Nephron (organoid): Measurements from ENCODE around the gene TPRN.

Experiments used
- H3K27ac Mint-ChIP-seq, 3 experiments: 2 replicates each; pipeline ENCODE4 v1.8.0; 2020; ENCODE audit warnings: mixed read lengths in 3 of 3, mild to moderate bottlenecking in 2 of 3, moderate library complexity in 1 of 3
- H3K27me3 Mint-ChIP-seq: 2 replicates; pipeline ENCODE4 v1.8.0; 2021; ENCODE audit warnings: low read depth, mild to moderate bottlenecking, moderate library complexity, mixed read lengths
- H3K36me3 Mint-ChIP-seq: 2 replicates; pipeline ENCODE4 v1.8.0; 2020; ENCODE audit warnings: low read depth, mixed read lengths
- H3K4me1 Mint-ChIP-seq: 2 replicates; pipeline ENCODE4 v1.8.0; 2020; ENCODE audit warnings: mixed read lengths
- H3K4me3 Mint-ChIP-seq, 3 experiments: 2 replicates each; pipeline ENCODE4 v1.8.0; 2020; ENCODE audit warnings: mild to moderate bottlenecking in 3 of 3, mixed read lengths in 3 of 3, moderate library complexity in 2 of 3
- H3K9me3 Mint-ChIP-seq: 2 replicates; pipeline ENCODE4 v1.8.0; 2020; ENCODE audit warnings: mixed read lengths
- TF ChIP-seq, protein P1 (sequence below), 3 experiments: fragments of 200-600 bp; sonication (generic); IDR thresholded peaks; one replicate each; pipeline ENCODE4 v1.5.0; 2021; ENCODE audit warnings: antibody characterized with exemption in 3 of 3; ENCODE audit not compliant: unreplicated experiment in 3 of 3

Gene TPRN

DNA sequence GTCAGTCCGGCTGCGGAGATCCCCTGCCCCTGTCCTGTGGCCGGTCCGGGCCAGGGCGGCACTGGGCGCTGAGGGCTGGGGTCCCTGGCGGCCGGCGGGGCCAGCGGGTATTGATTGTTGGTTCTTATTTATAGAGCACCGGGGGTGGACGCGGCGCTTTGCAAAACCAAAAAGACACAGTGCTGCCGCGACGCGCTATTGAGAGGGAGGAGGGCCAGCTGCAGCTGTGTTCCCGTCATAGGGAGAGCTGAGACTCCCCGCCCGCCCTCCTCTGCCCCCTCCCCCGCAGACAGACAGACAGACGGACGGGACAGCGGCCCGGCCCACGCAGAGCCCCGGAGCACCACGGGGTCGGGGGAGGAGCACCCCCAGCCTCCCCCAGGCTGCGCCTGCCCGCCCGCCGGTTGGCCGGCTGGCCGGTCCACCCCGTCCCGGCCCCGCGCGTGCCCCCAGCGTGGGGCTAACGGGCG lies 33.2 kb downstream of the TPRN start:
- H3K9me3 Mint-ChIP-seq, result no peaks in the 10 kb centered on the region
- H3K27me3 Mint-ChIP-seq, result peaks cover 87% of the 10 kb centered on the region
- H3K4me1 Mint-ChIP-seq, result no peaks in the 10 kb centered on the region
- no peak overlapping the region for H3K27ac Mint-ChIP-seq
- no peaks in the 10 kb centered on the region for H3K36me3 Mint-ChIP-seq
- TF ChIP-seq, protein P1, sequence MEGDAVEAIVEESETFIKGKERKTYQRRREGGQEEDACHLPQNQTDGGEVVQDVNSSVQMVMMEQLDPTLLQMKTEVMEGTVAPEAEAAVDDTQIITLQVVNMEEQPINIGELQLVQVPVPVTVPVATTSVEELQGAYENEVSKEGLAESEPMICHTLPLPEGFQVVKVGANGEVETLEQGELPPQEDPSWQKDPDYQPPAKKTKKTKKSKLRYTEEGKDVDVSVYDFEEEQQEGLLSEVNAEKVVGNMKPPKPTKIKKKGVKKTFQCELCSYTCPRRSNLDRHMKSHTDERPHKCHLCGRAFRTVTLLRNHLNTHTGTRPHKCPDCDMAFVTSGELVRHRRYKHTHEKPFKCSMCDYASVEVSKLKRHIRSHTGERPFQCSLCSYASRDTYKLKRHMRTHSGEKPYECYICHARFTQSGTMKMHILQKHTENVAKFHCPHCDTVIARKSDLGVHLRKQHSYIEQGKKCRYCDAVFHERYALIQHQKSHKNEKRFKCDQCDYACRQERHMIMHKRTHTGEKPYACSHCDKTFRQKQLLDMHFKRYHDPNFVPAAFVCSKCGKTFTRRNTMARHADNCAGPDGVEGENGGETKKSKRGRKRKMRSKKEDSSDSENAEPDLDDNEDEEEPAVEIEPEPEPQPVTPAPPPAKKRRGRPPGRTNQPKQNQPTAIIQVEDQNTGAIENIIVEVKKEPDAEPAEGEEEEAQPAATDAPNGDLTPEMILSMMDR (IDR thresholded peaks at IDR 0.05; ENCODE audit: unreplicated experiment in 3 of 3), result no peak
- peak overlapping the region in 1 of 3 experiments; percentile 41 for H3K4me3 Mint-ChIP-seq

DNA sequence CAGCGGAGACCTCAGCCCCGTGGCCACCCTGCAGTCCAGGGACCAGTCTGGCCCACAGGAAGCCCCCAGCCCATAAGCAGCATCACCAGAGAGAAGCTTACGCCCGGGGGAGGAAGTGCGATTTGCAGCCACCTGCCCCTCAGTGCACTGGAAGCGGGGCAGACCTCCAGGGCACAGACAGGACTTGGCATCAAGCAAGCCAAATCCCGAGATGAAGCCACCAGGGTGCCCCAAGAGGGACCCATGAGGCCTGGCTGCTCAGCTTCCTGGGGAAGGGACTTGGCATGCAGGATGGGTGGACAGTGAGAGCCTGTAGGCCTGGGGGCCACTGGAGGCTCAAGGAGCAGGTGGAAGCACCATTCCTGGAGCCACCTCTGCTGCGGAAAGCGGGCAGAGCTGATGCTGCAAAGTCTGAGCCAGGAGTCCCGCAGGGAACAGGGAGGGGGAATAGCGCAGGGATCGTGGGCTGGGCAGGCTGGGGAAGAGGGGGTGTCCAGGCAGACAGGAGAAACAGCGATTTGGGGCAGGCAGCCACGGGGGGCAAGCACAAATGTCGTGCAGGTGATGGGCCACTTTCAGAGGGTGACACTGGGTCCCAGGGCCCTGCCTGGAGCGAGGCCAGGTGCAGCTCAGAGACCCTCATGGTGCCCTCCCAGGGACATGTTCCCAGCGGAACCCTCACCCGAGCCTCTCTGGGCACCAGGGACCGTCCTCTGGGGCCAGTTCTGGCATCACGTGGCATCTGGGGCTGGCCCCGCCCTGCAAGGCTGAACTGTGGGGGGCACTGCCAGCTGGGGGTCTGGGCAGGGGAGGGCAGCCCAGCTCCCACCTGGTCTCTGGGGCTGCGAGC lies 33.9 kb downstream of the TPRN start:
- Mint-ChIP-seq H3K27me3 (peaks cover 85% of the 10 kb centered on the region), H3K4me3 (peak overlapping the region in 2 of 3 experiments; percentile 62 to 70), H3K27ac (no peak overlapping the region), H3K36me3 (no peaks in the 10 kb centered on the region), H3K4me1 (no peaks in the 10 kb centered on the region), H3K9me3 (no peaks in the 10 kb centered on the region)
- TF ChIP-seq, protein P1 (IDR thresholded peaks at IDR 0.05; ENCODE audit: unreplicated experiment in 3 of 3), result no peak

DNA sequence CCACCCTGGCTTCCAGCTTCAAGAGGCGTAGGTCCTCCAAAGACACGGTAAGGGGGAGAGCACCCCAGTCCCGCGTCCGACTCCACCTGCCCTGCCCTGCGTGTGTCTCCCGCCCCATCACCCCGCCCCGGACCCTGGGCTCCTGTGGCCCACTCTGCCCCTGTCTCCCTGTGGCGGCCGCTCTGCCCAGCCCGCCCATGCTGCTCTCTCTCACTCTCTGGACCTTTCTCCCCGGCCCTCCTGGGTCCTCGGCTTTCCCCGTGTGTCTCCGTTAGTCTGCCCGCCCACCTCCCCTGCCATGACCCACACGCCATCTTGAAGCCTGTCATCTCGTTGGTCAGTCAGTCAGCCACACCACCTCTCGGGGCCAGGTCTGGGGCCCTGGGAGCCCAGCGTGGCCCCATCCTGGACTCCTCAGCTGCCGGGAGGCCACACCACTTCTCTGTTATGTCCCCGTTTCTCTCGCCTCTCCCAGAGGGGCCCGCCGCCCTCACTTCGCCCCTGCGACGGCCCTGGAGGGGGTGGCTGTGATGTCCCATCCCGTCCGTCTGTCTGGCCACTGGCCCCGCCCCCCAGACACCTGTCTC lies 35.2 kb downstream of the TPRN start:
- Mint-ChIP-seq H3K4me3 (no peak overlapping the region), H3K27me3 (peaks cover 82% of the 10 kb centered on the region), H3K4me1 (no peaks in the 10 kb centered on the region), H3K9me3 (no peaks in the 10 kb centered on the region), H3K27ac (no peak overlapping the region), H3K36me3 (no peaks in the 10 kb centered on the region)
- TF ChIP-seq, protein P1 (IDR thresholded peaks at IDR 0.05; ENCODE audit: unreplicated experiment in 3 of 3), result no peak

DNA sequence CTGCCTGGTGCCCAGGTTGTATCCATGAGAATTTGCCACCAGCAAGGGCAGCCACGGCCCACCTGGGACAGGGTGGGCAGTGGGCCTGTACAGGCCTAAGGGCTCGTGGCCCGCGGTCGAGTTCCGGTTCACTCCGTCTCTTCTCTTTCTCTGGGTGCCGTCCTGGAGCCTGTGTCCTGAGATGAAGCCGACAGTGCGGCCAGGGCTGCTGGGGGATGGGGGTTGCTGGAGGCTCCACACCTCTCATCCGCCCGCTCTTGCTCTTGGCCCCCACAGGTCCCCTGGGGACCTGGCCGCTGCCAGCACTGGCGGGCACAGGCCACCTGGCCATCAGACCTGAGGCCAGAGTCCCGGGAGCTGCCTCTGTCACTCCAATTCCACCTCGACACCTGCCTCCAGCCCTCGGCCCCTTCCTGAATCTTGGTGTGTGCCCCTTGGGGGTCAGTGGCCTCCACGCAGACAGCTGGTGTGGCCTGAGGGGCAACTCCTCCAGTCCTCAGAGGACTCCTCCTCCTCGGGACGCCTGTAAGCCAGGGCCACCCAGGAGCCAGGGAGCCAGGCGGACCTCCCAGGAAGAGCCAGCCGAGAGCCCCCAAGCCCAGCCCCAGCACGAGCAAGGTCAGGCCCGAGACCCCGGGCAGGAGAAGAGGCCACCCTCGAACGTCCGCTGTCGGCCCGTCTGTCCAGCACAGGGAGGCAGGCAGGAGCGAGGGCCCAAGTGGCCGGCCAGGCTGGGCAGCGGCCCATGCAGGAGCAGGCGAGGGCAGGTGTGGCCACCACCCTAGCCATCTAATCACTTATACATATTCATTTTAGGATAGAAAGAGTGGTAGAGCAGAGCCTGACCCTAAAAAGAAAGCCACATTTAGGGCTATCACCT lies 35.9 kb downstream of the TPRN start:
- peak overlapping the region in 1 of 3 experiments; percentile 32 for H3K4me3 Mint-ChIP-seq
- no peaks in the 10 kb centered on the region for H3K36me3 Mint-ChIP-seq
- no peaks in the 10 kb centered on the region for H3K9me3 Mint-ChIP-seq
- no peaks in the 10 kb centered on the region for H3K4me1 Mint-ChIP-seq
- H3K27ac Mint-ChIP-seq, result no peak overlapping the region
- TF ChIP-seq, protein P1 (IDR thresholded peaks at IDR 0.05; ENCODE audit: unreplicated experiment in 3 of 3), result no peak
- H3K27me3 Mint-ChIP-seq, result peaks cover 83% of the 10 kb centered on the region

DNA sequence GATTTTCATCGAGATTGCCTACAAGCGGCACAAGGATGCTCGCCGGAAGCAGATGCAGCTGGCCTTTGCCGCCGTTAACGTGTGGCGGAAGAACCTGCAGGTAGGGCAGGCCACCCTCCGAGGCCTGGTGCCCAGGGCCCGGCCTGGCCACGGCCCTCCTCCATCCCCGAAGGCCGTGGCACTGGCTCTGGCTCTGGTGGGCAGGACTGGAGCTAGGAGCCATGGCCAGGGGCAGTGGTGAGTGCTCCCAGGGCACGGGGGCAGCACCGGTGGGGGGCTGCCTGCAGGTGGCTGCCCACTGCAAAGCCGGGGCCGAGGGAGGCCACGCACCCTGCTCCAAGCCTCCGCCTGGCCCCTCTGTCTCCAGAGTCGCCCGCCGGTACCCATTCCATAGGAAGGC lies 36.7 kb downstream of the TPRN start:
- H3K27ac Mint-ChIP-seq, result no peak overlapping the region
- TF ChIP-seq, protein P1 (IDR thresholded peaks at IDR 0.05; ENCODE audit: unreplicated experiment in 3 of 3), result no peak
- no peaks in the 10 kb centered on the region for H3K36me3 Mint-ChIP-seq
- no peaks in the 10 kb centered on the region for H3K9me3 Mint-ChIP-seq
- H3K4me3 Mint-ChIP-seq, result no peak overlapping the region
- no peaks in the 10 kb centered on the region for H3K4me1 Mint-ChIP-seq
- H3K27me3 Mint-ChIP-seq, result peaks cover 88% of the 10 kb centered on the region
